Neural progenitor cell (in vitro differentiated cells): ENCODE results near the gene LTBP2. TPM values are rescaled to one million over a fixed set of nuclear protein-coding genes. Genes with fewer than 3 reads are reported as not detected.
A peak's percentile ranks its signal among the peaks of the same experiment; 100 is the strongest.

Experiments
- DNase-seq: peaks from one replicate; pipeline ENCODE4 v3.0.0-alpha.2; 2016; ENCODE audit warnings: low spot score
- H2AFZ ChIP-seq: fragments of 200-600 bp; sonication (generic); replicated peaks from 2 replicates; pipeline ENCODE4 v1.6.1; 2016; ENCODE audit warnings: antibody characterized with exemption
- H3F3A ChIP-seq: fragments of 200-600 bp; sonication (generic); 2 replicates; pipeline ENCODE4 v1.6.1; 2016; ENCODE audit warnings: antibody characterized with exemption, low read depth
- H3K27ac ChIP-seq: fragments of 200-600 bp; sonication (generic); 2 replicates; pipeline ENCODE4 v1.5.1; 2016; ENCODE audit warnings: mild to moderate bottlenecking
- H3K27me3 ChIP-seq: fragments of 200-600 bp; sonication (generic); 2 replicates; pipeline ENCODE4 v1.6.1; 2016; ENCODE audit warnings: mild to moderate bottlenecking, moderate library complexity
- H3K36me3 ChIP-seq: fragments of 200-600 bp; sonication (generic); 2 replicates; pipeline ENCODE4 v1.5.1; 2016
- H3K4me1 ChIP-seq: fragments of 200-600 bp; sonication (generic); 2 replicates; pipeline ENCODE4 v1.6.1; 2016; ENCODE audit warnings: mixed run types
- H3K4me2 ChIP-seq: fragments of 200-600 bp; sonication (generic); 2 replicates; pipeline ENCODE4 v1.6.1; 2016
- H3K4me3 ChIP-seq: fragments of 200-600 bp; sonication (generic); 2 replicates; pipeline ENCODE4 v1.5.1; 2016
- H3K79me2 ChIP-seq: fragments of 200-600 bp; sonication (generic); 2 replicates; pipeline ENCODE4 v1.6.1; 2016; ENCODE audit warnings: low read depth
- H3K9ac ChIP-seq: fragments of 200-600 bp; sonication (generic); 2 replicates; pipeline ENCODE4 v1.6.1; 2016
- H3K9me3 ChIP-seq: fragments of 200-600 bp; sonication (generic); 2 replicates; pipeline ENCODE4 v1.5.1; 2016; ENCODE audit warnings: low read depth
- H4K20me1 ChIP-seq: fragments of 200-600 bp; sonication (generic); 2 replicates; pipeline ENCODE4 v1.6.1; 2016; ENCODE audit warnings: low read depth
- H3K27ac Mint-ChIP-seq: 3 replicates; pipeline ENCODE4 v1.8.0; 2021; ENCODE audit warnings: mixed read lengths
- H3K27me3 Mint-ChIP-seq: 2 replicates; pipeline ENCODE4 v1.8.0; 2022; ENCODE audit warnings: low read depth, mild to moderate bottlenecking, inconsistent platforms, moderate library complexity, mixed read lengths; ENCODE audit not compliant: insufficient read depth
- H3K36me3 Mint-ChIP-seq: 3 replicates; pipeline ENCODE4 v1.8.0; 2021; ENCODE audit warnings: mixed read lengths
- H3K4me1 Mint-ChIP-seq: 3 replicates; pipeline ENCODE4 v1.8.0; 2021; ENCODE audit warnings: mixed read lengths
- H3K4me3 Mint-ChIP-seq: 3 replicates; pipeline ENCODE4 v1.8.0; 2021; ENCODE audit warnings: mild to moderate bottlenecking, moderate library complexity, mixed read lengths
- H3K9me3 Mint-ChIP-seq: 3 replicates; pipeline ENCODE4 v1.8.0; 2020; ENCODE audit warnings: mixed read lengths
- CTCF ChIP-seq: fragments of 200-600 bp; sonication (generic); IDR thresholded peaks from 2 replicates; pipeline ENCODE4 v1.5.1; 2017; ENCODE audit warnings: antibody characterized with exemption, mild to moderate bottlenecking
- EZH2 ChIP-seq: fragments of 200-600 bp; sonication (generic); IDR thresholded peaks from 2 replicates; pipeline ENCODE4 v1.6.1; 2017; ENCODE audit warnings: antibody characterized with exemption, mild to moderate bottlenecking, moderate library complexity
- EZH2phosphoT487 ChIP-seq: fragments of 200-600 bp; sonication (generic); IDR thresholded peaks from 2 replicates; pipeline ENCODE4 v1.6.1; 2017; ENCODE audit warnings: antibody characterized with exemption
- total RNA-seq: library from RNA; depleted of rRNA; stranded (reverse); fragments of >200 nt; gene quantifications from 2 replicates; pipeline ENCODE4 v1.2.3, GENCODE V29; 2015; ENCODE audit warnings: low replicate concordance

Gene LTBP2
- total RNA-seq, 1 donor from 2014 or later, result 0.43 TPM

- H4K20me1 ChIP-seq, result no peaks in the 10 kb centered on the region
- no peak overlapping the region for H2AFZ ChIP-seq
- H3K4me2 ChIP-seq, result no peak overlapping the region
- H3K27ac Mint-ChIP-seq, result peak overlapping the region; percentile 83
- H3K27me3 Mint-ChIP-seq, result peaks cover 2% of the 10 kb centered on the region
- no peaks in the 10 kb centered on the region for H3K9me3 Mint-ChIP-seq
- H3K27ac ChIP-seq, result no peak overlapping the region
- H3K36me3 ChIP-seq, result no peaks in the 10 kb centered on the region
- no peaks in the 10 kb centered on the region for H3K9me3 ChIP-seq
- H3K4me1 ChIP-seq, result no peaks in the 10 kb centered on the region
- no peak for TF ChIP-seq EZH2
- H3K9ac ChIP-seq, result no peak overlapping the region
- no peaks in the 10 kb centered on the region for H3K36me3 Mint-ChIP-seq
- no peak for DNase-seq
- H3F3A ChIP-seq, result no peaks in the 10 kb centered on the region
- H3K27me3 ChIP-seq, result no peaks in the 10 kb centered on the region
- H3K4me1 Mint-ChIP-seq, result peaks cover 21% of the 10 kb centered on the region
- H3K4me3 Mint-ChIP-seq, result no peak overlapping the region
- H3K4me3 ChIP-seq, result no peak overlapping the region
- no peaks in the 10 kb centered on the region for H3K79me2 ChIP-seq
Observed at GRCh38 chr14:74647678-74648461, 35.8 kb upstream of the LTBP2 start.

- H3K27me3 Mint-ChIP-seq, result peaks cover 2% of the 10 kb centered on the region
- no peaks in the 10 kb centered on the region for H3K36me3 ChIP-seq
- H3K79me2 ChIP-seq, result no peaks in the 10 kb centered on the region
- no peaks in the 10 kb centered on the region for H4K20me1 ChIP-seq
- peaks cover 21% of the 10 kb centered on the region for H3K4me1 Mint-ChIP-seq
- no peak overlapping the region for H3K9ac ChIP-seq
- no peaks in the 10 kb centered on the region for H3F3A ChIP-seq
- H2AFZ ChIP-seq, result no peak overlapping the region
- no peaks in the 10 kb centered on the region for H3K27me3 ChIP-seq
- no peaks in the 10 kb centered on the region for H3K36me3 Mint-ChIP-seq
- H3K4me2 ChIP-seq, result no peak overlapping the region
- H3K9me3 ChIP-seq, result no peaks in the 10 kb centered on the region
- no peak overlapping the region for H3K4me3 Mint-ChIP-seq
- no peak overlapping the region for H3K4me3 ChIP-seq
- H3K27ac ChIP-seq, result no peak overlapping the region
- no peaks in the 10 kb centered on the region for H3K9me3 Mint-ChIP-seq
- H3K27ac Mint-ChIP-seq, result peak overlapping the region; percentile 83
- TF ChIP-seq EZH2phosphoT487, result no peak
- DNase-seq, result no peak
- no peaks in the 10 kb centered on the region for H3K4me1 ChIP-seq
Observed at GRCh38 chr14:74647061-74647677, 35.1 kb upstream of the LTBP2 start.

GRCh38 chr14:74645756-74646470 lies 33.9 kb upstream of the LTBP2 start:
- H3K4me1 ChIP-seq, result no peaks in the 10 kb centered on the region
- no peak for DNase-seq
- Mint-ChIP-seq H3K36me3 (no peaks in the 10 kb centered on the region), H3K9me3 (no peaks in the 10 kb centered on the region), H3K4me1 (peaks cover 21% of the 10 kb centered on the region), H3K4me3 (no peak overlapping the region), H3K27ac (peak overlapping the region; percentile 25), H3K27me3 (peaks cover 2% of the 10 kb centered on the region)
- H3K4me2 ChIP-seq, result no peak overlapping the region
- H4K20me1 ChIP-seq, result no peaks in the 10 kb centered on the region
- H3K4me3 ChIP-seq, result no peak overlapping the region
- no peak overlapping the region for H2AFZ ChIP-seq
- H3K9ac ChIP-seq, result no peak overlapping the region
- no peaks in the 10 kb centered on the region for H3K9me3 ChIP-seq
- no peaks in the 10 kb centered on the region for H3K36me3 ChIP-seq
- H3K27me3 ChIP-seq, result no peaks in the 10 kb centered on the region
- no peak overlapping the region for H3K27ac ChIP-seq
- no peak for TF ChIP-seq EZH2phosphoT487
- TF ChIP-seq EZH2, result no peak
- no peak for TF ChIP-seq CTCF
- H3K79me2 ChIP-seq, result no peaks in the 10 kb centered on the region
- H3F3A ChIP-seq, result no peaks in the 10 kb centered on the region

- no peak overlapping the region for H3K27ac Mint-ChIP-seq
- Histone ChIP-seq H3K9me3 (no peaks in the 10 kb centered on the region), H4K20me1 (no peaks in the 10 kb centered on the region), H3K9ac (no peak overlapping the region), H3K4me1 (no peaks in the 10 kb centered on the region), H3K36me3 (no peaks in the 10 kb centered on the region), H3K4me2 (no peak overlapping the region), H3K27me3 (no peaks in the 10 kb centered on the region), H3F3A (no peaks in the 10 kb centered on the region), H3K27ac (no peak overlapping the region), H3K79me2 (no peaks in the 10 kb centered on the region), H2AFZ (no peak overlapping the region), H3K4me3 (no peak overlapping the region)
- H3K36me3 Mint-ChIP-seq, result no peaks in the 10 kb centered on the region
- peaks cover 21% of the 10 kb centered on the region for H3K4me1 Mint-ChIP-seq
- TF ChIP-seq EZH2 (no peak), EZH2phosphoT487 (no peak)
- H3K4me3 Mint-ChIP-seq, result no peak overlapping the region
- no peak for DNase-seq
- H3K27me3 Mint-ChIP-seq, result peaks cover 2% of the 10 kb centered on the region
- no peaks in the 10 kb centered on the region for H3K9me3 Mint-ChIP-seq
Observed at GRCh38 chr14:74645244-74645643, 33.2 kb upstream of the LTBP2 start.
